Neural cell (in vitro differentiated cells): Measurements from ENCODE around the gene KIFC3.

Experiments
- EP300 ChIP-seq: fragments of 450-650 bp; conservative IDR thresholded peaks from 2 replicates; pipeline ENCODE4 v1.6.1; 2014; ENCODE audit warnings: antibody characterized with exemption, mild to moderate bottlenecking, moderate library complexity; ENCODE audit not compliant: poor library complexity, severe bottlenecking
- EZH2 ChIP-seq: fragments of 200-600, 300-800 bp; shearing (Covaris generic), sonication (generic); IDR thresholded peaks from 2 replicates; pipeline ENCODE4 v1.6.1; 2014; ENCODE audit warnings: antibody characterized with exemption, low read length, borderline replicate concordance, mild to moderate bottlenecking; ENCODE audit not compliant: insufficient read depth, poor library complexity, severe bottlenecking
- MXI1 ChIP-seq: fragments of 450-650 bp; conservative IDR thresholded peaks from 2 replicates; pipeline ENCODE4 v1.6.1; 2014; ENCODE audit warnings: antibody characterized with exemption, mild to moderate bottlenecking; ENCODE audit not compliant: poor library complexity, severe bottlenecking
- POLR2AphosphoS5 ChIP-seq: IDR thresholded peaks from 2 replicates; pipeline ENCODE4 v1.6.1; 2012
- RAD21 ChIP-seq: fragments of 450-650 bp; conservative IDR thresholded peaks from 2 replicates; pipeline ENCODE4 v1.6.1; 2014; ENCODE audit warnings: antibody characterized with exemption, mild to moderate bottlenecking, moderate library complexity
- SMC3 ChIP-seq: fragments of 450-650 bp; conservative IDR thresholded peaks from 2 replicates; pipeline ENCODE4 v1.6.1; 2014; ENCODE audit warnings: antibody characterized with exemption, mild to moderate bottlenecking, moderate library complexity; ENCODE audit not compliant: poor library complexity
- TAF1 ChIP-seq: IDR thresholded peaks from 2 replicates; pipeline ENCODE4 v1.6.1; 2012; ENCODE audit warnings: low read depth
- TF ChIP-seq, protein P1 (sequence below): fragments of 450-650 bp; IDR thresholded peaks from 2 replicates; pipeline ENCODE4 v1.5.1; 2014; ENCODE audit warnings: antibody characterized with exemption, mild to moderate bottlenecking, moderate library complexity; ENCODE audit not compliant: poor library complexity, severe bottlenecking
- TF ChIP-seq, protein P2 (sequence below): IDR thresholded peaks from 2 replicates; pipeline ENCODE4 v1.6.1; 2012; ENCODE audit warnings: borderline replicate concordance

DNA sequence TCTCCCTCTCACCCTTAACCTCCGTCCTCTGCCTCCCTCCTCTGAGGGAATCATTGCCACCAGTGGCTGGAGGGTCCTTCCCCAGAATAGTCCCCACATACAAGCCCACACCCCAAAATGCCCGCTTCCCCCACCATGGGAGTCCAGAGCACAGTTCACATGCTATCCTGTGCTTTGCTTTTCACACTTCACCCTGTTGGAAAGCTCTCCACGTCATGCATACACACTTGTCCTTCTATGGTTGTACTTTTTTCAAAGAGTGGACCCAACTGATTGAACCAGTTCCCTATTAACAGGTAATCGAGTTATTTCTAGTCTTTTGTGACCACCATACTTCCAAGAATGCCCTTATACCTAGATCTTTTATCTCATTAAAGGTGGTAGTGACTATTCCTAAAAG lies 23.8 kb upstream of the KIFC3 start:
- TF ChIP-seq, protein P1, sequence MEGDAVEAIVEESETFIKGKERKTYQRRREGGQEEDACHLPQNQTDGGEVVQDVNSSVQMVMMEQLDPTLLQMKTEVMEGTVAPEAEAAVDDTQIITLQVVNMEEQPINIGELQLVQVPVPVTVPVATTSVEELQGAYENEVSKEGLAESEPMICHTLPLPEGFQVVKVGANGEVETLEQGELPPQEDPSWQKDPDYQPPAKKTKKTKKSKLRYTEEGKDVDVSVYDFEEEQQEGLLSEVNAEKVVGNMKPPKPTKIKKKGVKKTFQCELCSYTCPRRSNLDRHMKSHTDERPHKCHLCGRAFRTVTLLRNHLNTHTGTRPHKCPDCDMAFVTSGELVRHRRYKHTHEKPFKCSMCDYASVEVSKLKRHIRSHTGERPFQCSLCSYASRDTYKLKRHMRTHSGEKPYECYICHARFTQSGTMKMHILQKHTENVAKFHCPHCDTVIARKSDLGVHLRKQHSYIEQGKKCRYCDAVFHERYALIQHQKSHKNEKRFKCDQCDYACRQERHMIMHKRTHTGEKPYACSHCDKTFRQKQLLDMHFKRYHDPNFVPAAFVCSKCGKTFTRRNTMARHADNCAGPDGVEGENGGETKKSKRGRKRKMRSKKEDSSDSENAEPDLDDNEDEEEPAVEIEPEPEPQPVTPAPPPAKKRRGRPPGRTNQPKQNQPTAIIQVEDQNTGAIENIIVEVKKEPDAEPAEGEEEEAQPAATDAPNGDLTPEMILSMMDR = no peak
- no peak for TF ChIP-seq POLR2AphosphoS5
- TF ChIP-seq, protein P2, sequence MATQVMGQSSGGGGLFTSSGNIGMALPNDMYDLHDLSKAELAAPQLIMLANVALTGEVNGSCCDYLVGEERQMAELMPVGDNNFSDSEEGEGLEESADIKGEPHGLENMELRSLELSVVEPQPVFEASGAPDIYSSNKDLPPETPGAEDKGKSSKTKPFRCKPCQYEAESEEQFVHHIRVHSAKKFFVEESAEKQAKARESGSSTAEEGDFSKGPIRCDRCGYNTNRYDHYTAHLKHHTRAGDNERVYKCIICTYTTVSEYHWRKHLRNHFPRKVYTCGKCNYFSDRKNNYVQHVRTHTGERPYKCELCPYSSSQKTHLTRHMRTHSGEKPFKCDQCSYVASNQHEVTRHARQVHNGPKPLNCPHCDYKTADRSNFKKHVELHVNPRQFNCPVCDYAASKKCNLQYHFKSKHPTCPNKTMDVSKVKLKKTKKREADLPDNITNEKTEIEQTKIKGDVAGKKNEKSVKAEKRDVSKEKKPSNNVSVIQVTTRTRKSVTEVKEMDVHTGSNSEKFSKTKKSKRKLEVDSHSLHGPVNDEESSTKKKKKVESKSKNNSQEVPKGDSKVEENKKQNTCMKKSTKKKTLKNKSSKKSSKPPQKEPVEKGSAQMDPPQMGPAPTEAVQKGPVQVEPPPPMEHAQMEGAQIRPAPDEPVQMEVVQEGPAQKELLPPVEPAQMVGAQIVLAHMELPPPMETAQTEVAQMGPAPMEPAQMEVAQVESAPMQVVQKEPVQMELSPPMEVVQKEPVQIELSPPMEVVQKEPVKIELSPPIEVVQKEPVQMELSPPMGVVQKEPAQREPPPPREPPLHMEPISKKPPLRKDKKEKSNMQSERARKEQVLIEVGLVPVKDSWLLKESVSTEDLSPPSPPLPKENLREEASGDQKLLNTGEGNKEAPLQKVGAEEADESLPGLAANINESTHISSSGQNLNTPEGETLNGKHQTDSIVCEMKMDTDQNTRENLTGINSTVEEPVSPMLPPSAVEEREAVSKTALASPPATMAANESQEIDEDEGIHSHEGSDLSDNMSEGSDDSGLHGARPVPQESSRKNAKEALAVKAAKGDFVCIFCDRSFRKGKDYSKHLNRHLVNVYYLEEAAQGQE = no peak
- TF ChIP-seq EP300 = no peak
- TF ChIP-seq RAD21 = no peak
- TF ChIP-seq TAF1 = no peak
- TF ChIP-seq EZH2 = no peak
- no peak for TF ChIP-seq MXI1
- TF ChIP-seq SMC3 = no peak
